HUES64 (cell line): ENCODE results near the gene DDX51.

Experiments used
- H3K27ac ChIP-seq: 2 replicates; pipeline ENCODE4 v1.7.0; 2013; ENCODE audit warnings: low read depth, low read length, inconsistent platforms
- H3K27me3 ChIP-seq: 2 replicates; pipeline ENCODE4 v1.6.1; 2013; ENCODE audit warnings: mild to moderate bottlenecking, low read length; ENCODE audit not compliant: insufficient read depth
- H3K36me3 ChIP-seq: 2 replicates; pipeline ENCODE4 v1.6.1; 2013; ENCODE audit warnings: mild to moderate bottlenecking, low read length; ENCODE audit not compliant: insufficient read depth
- H3K4me1 ChIP-seq: 2 replicates; pipeline ENCODE4 v1.6.1; 2013; ENCODE audit warnings: mild to moderate bottlenecking, low read length, moderate library complexity; ENCODE audit not compliant: insufficient read depth
- H3K4me3 ChIP-seq: 2 replicates; pipeline ENCODE4 v1.5.1; 2013; ENCODE audit warnings: mild to moderate bottlenecking, low read length, moderate library complexity
- H3K9ac ChIP-seq: 2 replicates; pipeline ENCODE4 v1.6.1; 2013; ENCODE audit warnings: mild to moderate bottlenecking, low read depth, low read length
- H3K9me3 ChIP-seq: 2 replicates; pipeline ENCODE4 v1.6.1; 2013; ENCODE audit warnings: low read depth, low read length; ENCODE audit not compliant: insufficient read depth
- WGBS: fragments of 150-250, 120-280 bp; methylation state at CpG from one replicate; pipeline ENCODE4 v1.1.7; 2013; ENCODE audit warnings: missing lambda C conversion rate; 5-methylcytosine and 5-hydroxymethylcytosine counted together

Gene DDX51

GRCh38 chr12:132156573-132157325, 12.6 kb upstream of the DDX51 start:
- peaks cover 19% of the 10 kb centered on the region for H3K9me3 ChIP-seq
- H3K9ac ChIP-seq = no peak overlapping the region
- H3K27ac ChIP-seq = no peak overlapping the region
- no peaks in the 10 kb centered on the region for H3K4me1 ChIP-seq
- peaks cover 19% of the 10 kb centered on the region for H3K36me3 ChIP-seq
- 86% methylated on average over 8 of the region's 8 CpGs for WGBS
- no peaks in the 10 kb centered on the region for H3K27me3 ChIP-seq
- H3K4me3 ChIP-seq = no peak overlapping the region

GRCh38 chr12:132155771-132156572, 11.9 kb upstream of the DDX51 start:
- Histone ChIP-seq H3K9me3 (peaks cover 19% of the 10 kb centered on the region), H3K4me3 (no peak overlapping the region), H3K27me3 (no peaks in the 10 kb centered on the region), H3K27ac (no peak overlapping the region), H3K36me3 (peaks cover 25% of the 10 kb centered on the region), H3K4me1 (no peaks in the 10 kb centered on the region), H3K9ac (no peak overlapping the region)
- WGBS = 91% methylated on average over 10 of the region's 10 CpGs

- no peaks in the 10 kb centered on the region for H3K4me1 ChIP-seq
- H3K4me3 ChIP-seq = no peak overlapping the region
- H3K27ac ChIP-seq = no peak overlapping the region
- H3K9ac ChIP-seq = no peak overlapping the region
- 93% methylated on average over 49 of the region's 51 CpGs for WGBS
- H3K36me3 ChIP-seq = peaks cover 28% of the 10 kb centered on the region
- H3K9me3 ChIP-seq = peaks cover 19% of the 10 kb centered on the region
- no peaks in the 10 kb centered on the region for H3K27me3 ChIP-seq
Measured at GRCh38 chr12:132154941-132155770, 11.0 kb upstream of the DDX51 start.

- Histone ChIP-seq H3K4me1 (no peaks in the 10 kb centered on the region), H3K36me3 (peaks cover 28% of the 10 kb centered on the region), H3K27ac (no peak overlapping the region), H3K4me3 (no peak overlapping the region), H3K9me3 (peaks cover 19% of the 10 kb centered on the region), H3K27me3 (no peaks in the 10 kb centered on the region), H3K9ac (no peak overlapping the region)
- 87% methylated on average over 21 of the region's 21 CpGs for WGBS
Measured at GRCh38 chr12:132154341-132154761, 10.2 kb upstream of the DDX51 start.

GRCh38 chr12:132153501-132154340, 9.6 kb upstream of the DDX51 start:
- H3K27ac ChIP-seq = no peak overlapping the region
- no peaks in the 10 kb centered on the region for H3K27me3 ChIP-seq
- H3K4me1 ChIP-seq = no peaks in the 10 kb centered on the region
- WGBS = 55% methylated on average over 41 of the region's 41 CpGs
- no peak overlapping the region for H3K4me3 ChIP-seq
- H3K36me3 ChIP-seq = peaks cover 28% of the 10 kb centered on the region
- no peak overlapping the region for H3K9ac ChIP-seq
- H3K9me3 ChIP-seq = peaks cover 19% of the 10 kb centered on the region

- no peaks in the 10 kb centered on the region for H3K27me3 ChIP-seq
- WGBS = 94% methylated on average over 20 of the region's 20 CpGs
- H3K36me3 ChIP-seq = peaks cover 31% of the 10 kb centered on the region
- peaks cover 16% of the 10 kb centered on the region for H3K9me3 ChIP-seq
- H3K4me1 ChIP-seq = no peaks in the 10 kb centered on the region
- H3K27ac ChIP-seq = no peak overlapping the region
- H3K4me3 ChIP-seq = no peak overlapping the region
- no peak overlapping the region for H3K9ac ChIP-seq
Measured at GRCh38 chr12:132152953-132153352, 8.8 kb upstream of the DDX51 start.

- H3K4me1 ChIP-seq = no peaks in the 10 kb centered on the region
- H3K4me3 ChIP-seq = no peak overlapping the region
- whole genome bisulfite sequencing = 95% methylated on average over 9 of the region's 9 CpGs
- H3K27ac ChIP-seq = no peak overlapping the region
- H3K36me3 ChIP-seq = peaks cover 30% of the 10 kb centered on the region
- peaks cover 11% of the 10 kb centered on the region for H3K9me3 ChIP-seq
- H3K27me3 ChIP-seq = no peaks in the 10 kb centered on the region
- H3K9ac ChIP-seq = no peak overlapping the region
Measured at GRCh38 chr12:132152411-132152821, 8.3 kb upstream of the DDX51 start.

- H3K36me3 ChIP-seq = peaks cover 32% of the 10 kb centered on the region
- H3K9ac ChIP-seq = no peak overlapping the region
- H3K27me3 ChIP-seq = no peaks in the 10 kb centered on the region
- 95% methylated on average over 32 of the region's 32 CpGs for WGBS
- H3K27ac ChIP-seq = no peak overlapping the region
- no peak overlapping the region for H3K4me3 ChIP-seq
- H3K9me3 ChIP-seq = peaks cover 6% of the 10 kb centered on the region
- H3K4me1 ChIP-seq = no peaks in the 10 kb centered on the region
Measured at GRCh38 chr12:132151766-132152410, 7.8 kb upstream of the DDX51 start.

- Histone ChIP-seq H3K27me3 (no peaks in the 10 kb centered on the region), H3K36me3 (peaks cover 31% of the 10 kb centered on the region), H3K27ac (no peak overlapping the region), H3K4me3 (no peak overlapping the region), H3K9ac (no peak overlapping the region), H3K4me1 (no peaks in the 10 kb centered on the region), H3K9me3 (no peaks in the 10 kb centered on the region)
- 95% methylated on average over 36 of the region's 36 CpGs for WGBS
Measured at GRCh38 chr12:132151145-132151765, 7.1 kb upstream of the DDX51 start.

- Histone ChIP-seq H3K9me3 (no peaks in the 10 kb centered on the region), H3K36me3 (peaks cover 32% of the 10 kb centered on the region), H3K4me3 (no peak overlapping the region), H3K9ac (no peak overlapping the region), H3K27ac (no peak overlapping the region), H3K4me1 (no peaks in the 10 kb centered on the region), H3K27me3 (no peaks in the 10 kb centered on the region)
- 97% methylated on average over 4 of the region's 6 CpGs for whole genome bisulfite sequencing
Measured at GRCh38 chr12:132150780-132151144, 6.6 kb upstream of the DDX51 start.
